ENCODE data around the gene GPR139.

The GPR139 gene

GRCh38 chr16:20073203-20074098 lies at the start of gene GPR139:
GPR139 (minus strand) TSS chr16:20073890; CDS start chr16:20073616, 274 bp downstream.
- DNase-seq = no peak

GRCh38 chr16:20122011-20122410 lies 48.3 kb upstream of the GPR139 start:
- no peak for DNase-seq

GRCh38 chr16:20114356-20114755 lies 40.7 kb upstream of the GPR139 start:
- no peak for DNase-seq

- no peak for DNase-seq
Measured at GRCh38 chr16:20111143-20111542, 37.5 kb upstream of the GPR139 start.

- no peak for DNase-seq
Measured at GRCh38 chr16:20107083-20107482, 33.4 kb upstream of the GPR139 start.

GRCh38 chr16:20104563-20105183 lies 31.0 kb upstream of the GPR139 start:
- DNase-seq = no peak

GRCh38 chr16:20102521-20102920 lies 28.8 kb upstream of the GPR139 start:
- DNase-seq = no peak

- no peak for DNase-seq
Measured at GRCh38 chr16:20102021-20102420, 28.3 kb upstream of the GPR139 start.

GRCh38 chr16:20099375-20099774 lies 25.7 kb upstream of the GPR139 start:
- DNase-seq = no peak

- DNase-seq = no peak
Measured at GRCh38 chr16:20094157-20094556, 20.5 kb upstream of the GPR139 start.

- DNase-seq = no peak
Measured at GRCh38 chr16:20089246-20089965, 15.7 kb upstream of the GPR139 start.

- DNase-seq = no peak
Measured at GRCh38 chr16:20084624-20085226, 11.0 kb upstream of the GPR139 start.

- no peak for DNase-seq
Measured at GRCh38 chr16:20079106-20079505, 5.4 kb upstream of the GPR139 start.

- no peak for DNase-seq
Measured at GRCh38 chr16:20075243-20075642, 1.6 kb upstream of the GPR139 start.

- DNase-seq = no peak
Measured at GRCh38 chr16:20074099-20074991, 655 bp upstream of the GPR139 start.

GRCh38 chr16:20072874-20073202 lies 852 bp downstream of the GPR139 start:
- DNase-seq = no peak

GRCh38 chr16:20072146-20072873 lies 1.4 kb downstream of the GPR139 start:
- no peak for DNase-seq

GRCh38 chr16:20064931-20065330 lies 8.8 kb downstream of the GPR139 start:
- no peak for DNase-seq

- no peak for DNase-seq
Measured at GRCh38 chr16:20064520-20064919, 9.2 kb downstream of the GPR139 start.

GRCh38 chr16:20061132-20061531 lies 12.6 kb downstream of the GPR139 start:
- DNase-seq = no peak

- DNase-seq = no peak
Measured at GRCh38 chr16:20056436-20056835, 17.3 kb downstream of the GPR139 start.

- DNase-seq = no peak
Measured at GRCh38 chr16:20053336-20053735, 20.4 kb downstream of the GPR139 start.

Data from GF-D8 (cell line).